GM18858 (cell line): Measurements from ENCODE around the gene RNF187.
"Not testable (repeated sequence)": the region's sequence is repeated elsewhere in the genome, so short reads cannot be mapped to it uniquely, and the experiment has no call there.

ENCODE experiments used
- ATAC-seq: cut with Tn5 transposase; IDR thresholded peaks from one replicate; pipeline ENCODE4 v1.9.1; 2021; ENCODE audit not compliant: unreplicated experiment

Gene RNF187

DNA sequence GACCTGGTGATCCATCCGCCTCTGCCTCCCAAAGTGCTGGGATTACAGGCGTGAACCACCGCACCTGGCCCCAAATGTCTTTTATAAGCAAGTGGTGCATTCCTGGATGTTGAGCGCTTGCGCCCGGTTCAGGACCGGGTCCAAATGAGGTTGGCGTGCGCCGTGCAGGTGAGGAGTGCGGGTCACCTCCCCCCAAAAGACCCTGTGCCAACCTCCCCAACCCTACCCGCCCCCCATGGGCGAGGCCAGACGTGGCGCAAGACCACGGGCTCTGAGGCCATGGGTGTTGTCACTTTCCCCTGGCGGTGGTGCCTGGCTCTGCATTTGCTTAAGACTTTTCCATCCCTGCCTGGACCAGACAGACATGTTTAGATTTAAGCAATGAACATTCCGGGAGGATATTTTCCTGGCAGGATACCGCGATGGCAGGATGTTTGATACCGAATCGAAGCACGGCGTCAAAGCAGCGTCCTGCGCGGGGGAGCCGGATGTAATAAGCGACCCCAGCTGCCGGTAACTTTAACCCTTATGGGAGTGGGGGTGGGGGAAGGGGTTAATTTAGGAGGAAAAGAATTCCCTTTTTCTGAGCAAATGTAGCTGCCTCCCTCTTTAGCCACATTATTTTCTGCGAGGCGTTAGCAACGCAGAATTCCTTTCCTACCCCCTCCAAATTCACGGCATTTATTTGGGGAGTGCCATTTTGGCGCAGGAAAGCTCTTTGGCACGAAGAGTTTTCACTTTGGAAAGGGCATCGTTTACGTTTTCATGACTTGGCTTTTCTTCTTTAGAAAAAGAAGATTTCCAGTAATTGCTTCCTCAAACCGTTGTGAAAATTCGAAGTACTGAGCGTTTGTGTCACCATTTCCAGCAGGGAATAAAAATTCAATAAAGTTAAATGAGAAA lies 27.8 kb upstream of the RNF187 start:
- no peak for ATAC-seq

DNA sequence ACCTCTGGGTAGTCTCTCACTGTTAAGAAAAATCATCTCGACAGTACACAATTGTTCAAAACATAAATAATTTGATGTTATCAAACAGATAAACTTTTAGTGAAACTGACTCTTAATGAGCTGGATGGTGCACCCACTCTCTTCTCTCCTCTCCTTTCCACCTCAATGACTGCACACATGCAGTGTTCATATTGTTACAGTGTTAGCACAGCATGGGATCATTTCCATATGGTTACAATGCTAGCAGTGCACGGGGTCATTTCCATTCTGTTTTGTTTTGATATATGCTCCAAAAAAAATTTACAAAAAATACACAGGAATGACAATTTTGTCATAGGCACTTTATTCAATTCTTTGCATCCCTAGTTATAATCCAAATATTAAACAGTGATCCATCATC lies 26.4 kb upstream of the RNF187 start:
- no peak for ATAC-seq

DNA sequence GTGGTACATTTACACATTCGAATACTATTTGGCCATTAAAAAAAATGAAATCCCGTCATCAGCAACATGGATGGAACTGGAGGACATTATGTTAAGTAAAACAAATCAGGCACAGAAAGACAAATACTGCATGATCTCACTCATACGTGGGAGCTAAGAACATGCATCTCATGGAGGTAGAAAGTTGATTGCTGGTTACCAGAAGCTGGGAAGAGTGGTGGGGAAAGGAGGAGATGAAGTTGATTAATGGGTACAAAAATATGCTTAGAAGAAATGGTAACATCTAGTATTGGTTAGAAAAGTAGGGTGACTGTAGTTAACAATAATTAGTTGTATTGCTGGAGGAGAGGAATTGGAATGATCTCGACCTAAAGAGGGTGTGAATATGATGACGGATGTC lies 24.6 kb upstream of the RNF187 start:
- ATAC-seq, result no peak

DNA sequence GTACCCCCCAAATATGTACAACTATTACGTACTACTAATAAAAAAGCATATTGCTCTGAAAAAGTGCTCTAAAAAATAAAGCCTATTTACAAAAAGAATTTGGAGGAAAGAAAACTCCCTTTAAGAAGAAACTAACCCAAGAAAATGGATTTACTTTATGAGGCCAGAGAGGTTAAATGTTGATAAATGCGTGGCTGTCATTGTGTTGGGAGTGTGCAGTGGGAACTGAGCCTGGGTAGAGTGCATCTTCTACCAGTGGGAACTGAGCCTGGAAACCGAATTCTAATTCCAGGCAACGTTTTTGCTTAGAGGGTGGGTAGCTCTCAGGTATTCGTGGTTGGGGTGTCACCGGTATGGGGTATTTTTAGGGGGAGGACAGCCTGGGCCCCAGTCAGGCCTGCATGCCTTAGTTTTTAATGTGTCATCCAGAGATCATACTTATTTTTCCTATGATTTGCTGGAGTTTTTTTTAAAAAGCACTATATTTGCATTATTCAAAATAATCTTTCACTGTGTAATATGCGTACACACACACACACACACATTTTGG lies 24.1 kb upstream of the RNF187 start:
- ATAC-seq, result no peak

DNA sequence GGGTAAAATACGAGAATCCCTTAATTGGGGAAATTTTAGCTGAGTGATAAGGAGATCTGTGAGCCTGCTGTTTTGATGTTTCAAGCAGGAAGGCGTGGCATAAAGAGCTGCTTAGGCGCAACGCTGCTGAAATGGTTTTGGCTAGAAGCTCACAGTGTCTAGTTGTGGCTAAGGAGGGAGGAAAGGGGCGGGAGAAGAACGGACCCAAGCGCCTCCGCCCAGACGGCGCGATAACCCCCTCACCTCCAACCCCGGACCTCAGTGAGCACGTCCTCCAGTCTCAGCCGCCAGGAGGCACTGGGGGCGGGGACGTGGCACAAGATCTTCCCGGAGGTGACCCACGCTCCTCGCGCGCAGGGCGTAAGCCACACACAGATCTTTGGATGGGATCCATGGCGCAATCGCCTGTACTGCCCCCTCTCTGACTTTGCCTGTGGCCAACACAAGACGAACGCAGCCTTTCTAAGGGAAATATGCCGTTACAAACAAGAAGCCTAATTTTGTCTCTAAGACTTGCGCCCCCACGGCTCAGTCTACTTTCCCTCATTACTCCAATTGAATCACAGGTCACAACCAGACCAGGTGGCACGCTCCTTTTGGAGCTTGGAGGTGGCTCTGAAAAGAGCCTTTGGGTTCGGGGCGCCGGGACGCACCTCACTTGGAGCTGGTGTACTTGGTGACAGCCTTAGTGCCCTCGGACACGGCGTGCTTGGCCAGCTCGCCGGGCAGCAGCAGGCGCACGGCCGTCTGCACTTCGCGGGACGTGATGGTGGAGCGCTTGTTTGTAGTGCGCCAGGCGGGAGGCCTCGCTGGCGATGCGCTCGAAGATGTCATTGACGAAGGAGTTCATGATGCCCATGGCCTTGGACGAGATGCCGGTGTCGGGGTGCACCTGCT lies 23.4 kb upstream of the RNF187 start:
- peak; percentile 39 for ATAC-seq

DNA sequence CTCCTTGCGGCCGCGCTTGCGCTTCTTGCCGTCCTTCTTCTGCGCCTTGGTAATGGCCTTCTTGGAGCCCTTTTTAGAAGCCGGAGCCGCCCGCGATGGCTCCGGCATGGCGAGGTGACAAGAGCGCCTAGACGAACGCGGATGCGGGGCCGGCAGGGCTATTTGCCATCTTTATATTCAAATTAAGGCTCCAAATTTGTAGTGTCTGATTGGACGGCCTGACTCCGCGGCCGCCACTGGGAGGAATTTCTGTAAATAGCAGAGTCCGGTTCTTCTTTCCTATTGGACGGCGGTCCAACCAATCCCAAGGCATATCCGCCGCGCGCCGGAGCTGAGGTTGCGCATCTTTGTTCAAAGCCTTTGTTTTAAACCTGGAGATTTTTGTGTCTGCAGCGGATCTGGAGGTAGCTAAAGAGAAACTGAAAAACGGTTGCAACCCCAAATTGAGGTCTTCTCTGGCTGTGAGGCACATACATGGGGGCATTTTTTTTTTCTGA lies 22.6 kb upstream of the RNF187 start:
- peak; percentile 62 for ATAC-seq

DNA sequence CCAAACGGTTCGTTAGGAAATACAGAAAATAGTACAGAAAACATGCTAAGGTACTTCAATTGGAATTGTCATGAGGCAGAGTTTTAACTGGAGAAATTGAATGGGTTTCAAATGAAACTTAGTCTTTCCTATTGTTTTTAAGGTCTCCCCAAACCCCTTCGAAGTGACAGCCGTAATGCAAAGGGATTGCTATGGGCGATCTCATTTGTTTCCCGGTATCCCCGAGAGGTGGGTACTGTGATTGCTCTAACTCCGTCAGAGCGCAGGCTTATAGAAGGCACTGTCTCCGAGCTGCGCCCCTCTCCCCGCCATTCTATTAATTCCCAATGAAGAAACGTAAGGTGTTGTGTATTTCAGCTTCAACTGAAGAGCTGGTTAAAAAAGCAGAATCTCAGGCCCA lies 22.0 kb upstream of the RNF187 start:
- no peak for ATAC-seq

DNA sequence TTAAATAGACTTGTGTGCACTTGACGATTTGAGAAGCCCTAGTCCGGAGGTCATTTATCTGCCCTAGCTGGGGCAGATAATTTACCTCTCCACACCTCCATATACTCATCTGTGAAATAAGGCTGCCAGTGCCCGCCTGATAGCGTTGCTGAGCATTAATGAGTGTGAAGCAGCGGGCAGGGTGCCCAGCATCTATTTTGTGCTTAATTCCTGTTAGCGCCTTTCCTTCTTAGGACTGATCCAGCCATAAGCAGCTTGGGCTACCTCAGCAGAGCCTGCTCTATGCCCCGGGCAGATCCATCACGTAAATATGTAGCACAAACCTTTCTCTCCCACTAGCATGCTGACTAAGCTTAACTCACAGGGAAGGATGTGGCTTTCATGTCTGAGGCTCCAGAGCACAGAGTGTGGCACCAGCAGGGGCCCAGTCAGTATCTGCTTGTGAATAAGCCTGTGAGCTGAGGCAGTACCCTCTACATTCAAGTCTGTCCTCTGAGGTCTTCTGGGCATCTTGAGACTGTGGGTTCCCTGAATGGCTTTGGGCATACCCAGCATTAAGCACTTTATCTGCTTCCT lies 21.5 kb upstream of the RNF187 start:
- ATAC-seq, result no peak

DNA sequence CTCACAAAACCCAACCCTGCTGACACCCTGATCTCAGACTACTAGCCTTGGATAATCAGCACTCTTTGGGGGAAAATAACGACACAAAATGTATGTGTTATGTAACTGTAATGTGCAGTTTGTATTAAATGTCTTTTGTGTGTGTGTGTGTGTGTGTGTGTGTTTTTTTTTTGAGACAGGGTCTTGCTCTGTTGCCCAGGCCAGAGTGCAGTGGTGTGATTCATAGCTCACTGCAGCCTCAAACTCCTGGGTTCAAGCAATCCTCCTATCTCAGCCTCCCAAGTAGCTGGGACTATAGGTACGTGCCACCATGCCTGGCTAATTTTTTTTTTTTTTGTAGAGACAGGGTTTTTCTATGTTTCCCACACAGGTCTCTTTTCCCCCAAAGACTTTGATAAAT lies 19.0 kb upstream of the RNF187 start:
- not testable (repeated sequence) for ATAC-seq

DNA sequence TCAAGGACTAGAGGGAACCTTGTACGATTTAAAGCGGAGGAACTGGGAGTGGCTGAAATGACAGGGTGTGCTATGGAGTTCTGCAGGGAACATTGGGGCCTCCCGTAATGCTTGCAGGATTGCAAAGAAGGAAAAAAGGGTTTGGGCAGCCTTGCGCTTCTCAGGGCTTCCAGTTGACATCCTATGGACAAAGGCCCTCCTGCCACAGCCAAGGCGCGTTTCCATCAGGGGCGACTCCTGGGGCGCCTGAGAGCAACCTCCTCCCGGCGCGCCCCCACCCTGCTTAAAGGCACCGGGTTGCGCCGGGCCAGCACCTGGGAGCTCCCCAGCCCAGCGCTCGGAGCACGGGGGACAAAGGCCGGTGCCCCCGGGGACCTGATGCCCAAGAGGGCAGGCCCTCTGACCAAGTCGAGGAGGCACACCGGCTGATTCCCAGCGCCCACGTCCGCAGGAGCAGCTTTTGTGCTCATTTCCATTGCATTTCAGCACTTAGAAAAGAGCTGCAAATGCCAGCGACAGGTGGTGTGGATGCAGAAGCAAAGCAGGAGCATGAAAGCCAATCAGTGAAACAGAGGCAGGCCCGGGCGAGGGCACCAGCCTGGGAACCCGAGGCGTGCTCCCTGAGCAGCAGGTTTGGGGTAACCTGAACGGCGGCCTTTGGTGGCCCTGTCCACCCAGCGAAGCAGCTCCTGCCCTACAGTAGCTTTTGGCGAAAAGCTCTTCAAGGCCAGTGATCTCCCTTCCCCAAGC lies 17.6 kb upstream of the RNF187 start:
- ATAC-seq, result no peak

DNA sequence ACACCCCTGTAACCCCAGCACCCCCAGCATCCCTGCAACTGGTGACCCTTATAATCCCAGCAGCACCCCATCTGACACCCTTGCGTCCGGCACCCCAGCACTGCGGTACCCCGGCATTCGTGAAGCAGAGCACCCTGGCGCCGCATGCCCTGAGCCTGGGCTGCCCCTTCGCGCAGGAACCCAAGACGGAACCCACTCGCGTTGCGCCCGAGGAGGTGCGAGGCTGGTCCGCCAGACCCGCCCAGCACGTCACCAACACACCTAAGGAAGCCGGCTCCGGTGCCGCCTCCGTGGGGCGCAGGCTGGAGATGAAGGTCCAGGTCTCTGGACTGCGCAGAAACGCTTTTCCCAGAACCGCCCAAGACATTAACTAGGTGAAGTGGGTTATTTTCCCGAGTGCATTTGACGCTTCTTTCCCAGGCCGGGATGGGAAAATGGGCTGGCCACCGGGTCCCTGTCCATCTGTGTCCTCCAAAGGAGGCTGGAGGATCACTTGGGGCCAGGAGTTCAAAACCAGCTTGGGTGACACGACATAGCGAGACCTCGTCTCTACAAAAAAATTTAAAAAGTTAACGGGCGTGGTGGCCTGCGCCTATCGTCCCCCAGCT lies 15.9 kb upstream of the RNF187 start:
- no peak for ATAC-seq

DNA sequence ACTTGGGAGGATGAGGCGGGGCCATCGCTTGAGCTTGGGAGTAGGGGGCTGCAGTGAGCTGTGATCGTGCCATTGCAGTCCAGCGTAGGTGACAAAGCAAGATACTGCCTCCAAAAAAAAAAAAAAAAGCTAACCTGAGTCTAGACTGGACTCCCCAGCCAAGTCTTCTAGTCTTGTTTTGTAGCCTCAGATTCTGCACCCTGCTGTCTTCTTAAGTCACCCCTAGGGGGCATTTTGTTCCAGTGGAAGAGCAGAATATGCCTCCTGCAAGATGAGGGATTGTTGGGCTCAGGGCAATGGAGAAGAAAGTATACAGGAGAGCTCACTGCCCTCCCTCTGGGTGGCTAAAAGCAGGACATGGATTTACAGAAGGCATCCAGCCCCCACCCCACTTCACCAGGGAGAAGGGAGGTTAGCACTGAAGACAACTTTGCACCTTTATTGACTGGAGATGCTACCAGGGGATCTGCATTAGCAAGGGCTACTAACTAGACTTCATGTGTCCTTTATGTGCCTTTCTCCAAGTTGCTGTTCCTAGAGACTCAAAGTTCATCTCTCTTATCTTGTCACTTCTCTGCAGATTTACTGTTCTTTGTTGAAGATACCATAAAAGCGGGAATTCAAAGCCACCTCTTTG lies 15.3 kb upstream of the RNF187 start:
- ATAC-seq, result no peak

DNA sequence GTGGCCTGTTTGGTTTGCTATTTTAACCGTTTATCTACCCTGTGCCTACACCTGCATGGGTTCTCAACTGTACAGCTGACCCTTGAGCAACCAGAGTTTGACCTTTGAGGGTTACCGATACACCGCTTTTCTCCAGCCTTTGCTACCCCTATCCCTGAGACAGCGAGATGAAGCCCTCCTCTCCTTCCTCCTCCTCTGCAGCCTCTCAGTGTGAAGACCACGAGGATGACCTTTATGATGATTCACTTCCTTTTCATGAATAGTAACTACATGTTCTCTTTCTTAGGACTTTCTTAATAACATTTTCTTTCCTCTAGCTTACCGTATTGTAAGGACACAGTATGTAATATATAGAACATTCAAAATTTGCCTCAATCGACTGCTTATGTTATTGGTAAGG lies 14.5 kb upstream of the RNF187 start:
- ATAC-seq, result no peak

DNA sequence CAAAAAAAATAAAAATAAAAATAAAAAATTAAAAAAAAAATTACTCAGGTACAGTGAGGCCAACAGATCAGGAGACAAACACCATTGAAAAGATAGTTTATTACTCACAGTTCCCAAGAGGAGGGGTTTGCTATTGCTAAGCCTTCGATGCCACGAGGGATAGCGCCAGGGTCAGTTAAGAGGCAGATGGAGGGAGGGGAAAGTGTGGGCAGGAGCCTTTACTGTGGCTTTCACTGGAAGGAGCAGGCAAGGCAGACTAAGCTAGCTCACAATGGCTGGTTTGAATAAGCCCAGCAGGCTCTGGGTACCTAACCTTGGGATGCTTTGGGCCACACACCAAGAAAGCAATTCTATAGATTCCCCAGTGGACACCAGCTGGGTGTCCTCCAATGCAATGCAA lies 12.7 kb upstream of the RNF187 start:
- ATAC-seq, result no peak

DNA sequence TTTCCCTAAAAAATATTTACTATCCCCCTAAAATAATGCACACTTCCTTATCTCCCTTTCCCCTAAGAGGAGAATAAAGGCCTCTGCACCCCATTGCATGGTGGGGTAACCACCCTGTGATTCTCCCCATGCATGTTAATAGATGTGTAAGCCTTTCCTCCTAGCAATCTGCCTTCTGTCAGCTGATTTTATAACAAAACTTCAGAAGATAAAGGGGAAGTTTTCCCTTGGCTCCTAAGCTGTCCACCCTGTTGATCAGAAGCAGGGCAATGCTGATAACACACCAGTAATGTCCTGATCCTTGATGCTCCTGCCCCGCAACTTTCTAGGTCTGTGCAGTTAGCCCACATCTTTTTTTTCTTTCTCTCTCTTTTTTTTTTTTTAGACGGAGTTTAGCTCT lies 11.4 kb upstream of the RNF187 start:
- no peak for ATAC-seq

DNA sequence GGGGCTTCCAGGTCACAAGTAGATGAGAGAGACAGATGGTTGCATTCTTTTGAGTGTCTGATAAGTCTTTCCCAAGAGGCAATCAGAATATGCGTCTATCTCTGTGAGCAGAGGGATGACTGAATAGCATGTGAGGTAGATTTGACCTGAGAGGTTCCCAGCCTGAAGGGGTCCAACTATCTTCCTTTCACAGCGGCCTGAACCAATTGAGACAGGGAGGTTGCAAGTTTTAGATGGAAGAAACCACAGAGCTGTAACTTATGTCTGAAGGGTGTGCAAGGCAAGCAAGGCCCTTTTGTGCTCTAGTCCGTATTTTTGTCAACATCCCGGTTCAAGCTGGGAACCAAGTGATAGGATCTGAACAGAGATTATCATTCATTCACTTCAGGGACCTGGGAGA lies 9.9 kb upstream of the RNF187 start:
- ATAC-seq, result no peak

DNA sequence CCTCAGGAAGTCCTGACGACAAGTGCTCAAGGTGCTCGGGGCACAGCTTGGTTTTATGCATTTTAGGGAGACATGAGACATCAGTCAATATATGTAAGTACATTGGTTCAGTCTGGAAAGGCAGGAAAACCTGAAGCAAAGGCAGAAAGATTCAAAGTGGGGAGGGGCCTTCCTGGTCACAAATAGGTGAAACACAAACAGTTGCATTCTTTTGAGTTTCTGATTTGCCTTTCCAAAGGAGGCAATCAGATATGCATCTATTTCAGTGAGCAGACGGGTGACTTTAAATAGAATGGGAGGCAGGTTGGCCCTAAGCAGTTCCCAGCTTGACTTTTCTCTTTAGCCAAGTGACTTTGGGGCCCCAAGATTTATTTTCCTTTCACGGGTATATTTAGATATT lies 8.9 kb upstream of the RNF187 start:
- no peak for ATAC-seq

DNA sequence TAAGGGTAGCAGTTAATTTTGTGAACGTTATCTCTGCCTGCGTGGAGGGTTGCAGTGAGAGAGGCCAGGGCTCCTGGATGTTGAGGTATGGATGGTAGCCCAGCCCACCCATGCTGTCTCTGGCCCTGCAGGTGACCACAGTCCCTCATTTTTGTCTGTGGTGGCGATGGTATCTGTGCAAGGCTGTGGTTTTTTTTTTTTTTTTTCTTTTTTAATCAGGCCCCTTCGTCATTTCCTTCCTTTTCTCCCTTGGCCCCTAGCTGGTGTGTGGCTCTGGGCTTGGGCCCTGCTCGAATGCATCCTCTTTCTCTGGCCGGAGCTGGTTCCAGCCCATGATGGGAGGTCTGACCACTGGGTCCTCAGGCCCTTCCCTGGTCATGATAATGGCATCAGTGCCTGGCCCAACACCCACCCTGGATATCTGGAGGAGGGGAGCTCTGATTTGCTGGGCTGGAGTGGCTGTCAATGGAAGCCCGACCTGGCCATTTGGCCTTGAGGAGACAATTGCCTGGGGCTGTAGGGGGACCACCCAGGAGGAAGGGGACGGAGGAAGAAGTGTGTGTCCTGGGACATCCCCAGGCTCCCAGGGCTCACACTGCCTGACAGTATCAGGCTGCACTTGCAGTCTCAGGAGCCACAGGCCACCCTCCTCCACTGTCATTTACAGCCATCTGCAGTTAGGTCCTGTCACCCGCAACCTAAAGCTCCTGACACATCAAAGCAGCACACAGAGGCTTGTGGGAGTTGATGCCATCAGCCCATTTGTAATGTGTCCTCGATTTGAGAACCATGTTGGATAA lies 8.1 kb upstream of the RNF187 start:
- ATAC-seq, result no peak

DNA sequence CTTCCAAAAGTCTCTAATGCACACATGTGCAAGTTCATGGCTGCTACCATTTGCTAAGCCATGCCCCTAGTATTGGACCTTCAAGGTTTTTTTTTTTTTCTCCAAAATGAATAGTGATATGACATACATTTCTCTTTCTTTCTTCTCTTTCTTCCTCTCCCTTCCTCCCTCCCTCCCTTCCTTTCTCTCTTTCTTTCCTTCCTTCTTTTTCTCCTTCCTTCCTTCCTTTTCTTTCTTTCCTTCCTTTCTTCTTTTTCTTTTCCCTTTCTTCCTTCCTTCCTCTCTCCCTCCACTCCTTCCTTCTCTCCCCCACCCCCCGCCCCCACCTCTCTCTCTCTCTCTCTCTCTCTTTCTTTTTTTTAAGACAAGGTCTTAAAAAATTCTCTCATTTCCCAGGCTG lies 3.4 kb upstream of the RNF187 start:
- ATAC-seq, result no peak
